Measurements from ENCODE around the gene GLRX2.
"Not testable (repeated sequence)": the region's sequence is repeated elsewhere in the genome, so short reads cannot be mapped to it uniquely, and the experiment has no call there.

GLRX2 gene, protein sequence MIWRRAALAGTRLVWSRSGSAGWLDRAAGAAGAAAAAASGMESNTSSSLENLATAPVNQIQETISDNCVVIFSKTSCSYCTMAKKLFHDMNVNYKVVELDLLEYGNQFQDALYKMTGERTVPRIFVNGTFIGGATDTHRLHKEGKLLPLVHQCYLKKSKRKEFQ
- 19.4 to 19.5 reads per million in 2 experiments for total RNA-seq

DNA sequence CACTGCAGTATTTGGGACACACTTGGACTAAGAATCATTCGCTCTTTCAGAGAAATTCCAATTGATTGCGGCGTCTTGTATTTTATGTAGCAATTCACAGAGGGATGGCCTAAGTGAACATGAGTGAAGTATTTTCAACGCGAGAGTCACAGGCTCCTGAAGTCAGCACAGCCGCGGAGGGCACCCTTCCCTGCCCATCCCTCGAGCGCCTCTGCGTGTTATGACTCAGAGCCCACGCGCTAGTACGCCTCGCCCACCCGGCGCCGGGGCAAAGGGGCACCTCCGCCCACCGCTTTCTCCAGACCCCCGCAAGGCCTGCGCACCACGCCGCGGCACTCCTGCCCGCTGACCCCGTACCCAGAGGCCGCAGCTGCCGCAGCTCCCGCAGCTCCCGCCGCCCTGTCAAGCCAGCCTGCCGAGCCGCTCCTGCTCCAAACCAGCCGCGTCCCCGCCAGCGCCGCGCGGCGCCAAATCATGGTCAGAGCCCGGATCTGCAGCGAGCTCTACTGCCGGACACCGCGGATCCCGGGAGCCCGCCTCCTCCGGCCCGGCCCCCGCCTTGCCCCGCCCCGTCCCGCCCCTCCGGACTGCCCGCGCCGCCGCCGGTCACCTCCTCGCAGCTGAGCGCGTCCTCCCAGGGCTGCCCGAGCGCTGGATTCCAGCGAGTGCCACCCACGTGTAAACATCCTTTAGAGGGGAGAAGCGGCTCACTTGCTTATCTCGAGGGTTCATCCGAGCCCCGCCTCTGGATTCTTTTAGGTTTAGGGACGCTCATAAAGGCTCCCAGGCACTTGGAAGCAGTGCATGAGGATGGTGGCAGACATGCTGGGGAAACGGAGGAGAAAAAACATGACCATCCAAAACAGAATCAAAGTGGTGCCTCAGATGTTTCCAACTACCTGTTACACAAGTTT, at the start of gene GLRX2:
GLRX2 (minus strand) TSS at position 508 of the 914 bp plus-strand sequence; CDS start at position 476, 32 bp downstream.
- DNase-seq (ENCODE audit: low read depth): peak; percentile 37

DNA sequence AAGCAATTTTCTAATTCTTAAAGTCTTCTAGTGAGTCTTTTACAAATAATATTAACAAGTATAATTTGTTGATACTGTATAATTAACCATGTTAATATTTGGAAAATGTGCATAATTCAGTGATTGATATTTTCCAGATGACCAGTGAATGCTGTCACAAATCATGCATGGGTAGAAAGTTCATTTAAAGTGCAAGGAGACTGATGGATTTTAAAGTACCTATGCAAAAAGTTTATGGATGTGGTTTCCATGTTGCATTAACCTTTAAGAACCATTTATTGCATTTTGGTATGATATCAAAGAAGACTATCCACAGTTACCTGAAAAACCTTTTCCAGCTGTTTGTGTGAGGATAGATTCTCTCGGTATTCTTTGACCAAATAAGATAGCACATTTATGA, 39.8 kb upstream of the GLRX2 start:
- DNase-seq (ENCODE audit: low read depth): no peak

DNA sequence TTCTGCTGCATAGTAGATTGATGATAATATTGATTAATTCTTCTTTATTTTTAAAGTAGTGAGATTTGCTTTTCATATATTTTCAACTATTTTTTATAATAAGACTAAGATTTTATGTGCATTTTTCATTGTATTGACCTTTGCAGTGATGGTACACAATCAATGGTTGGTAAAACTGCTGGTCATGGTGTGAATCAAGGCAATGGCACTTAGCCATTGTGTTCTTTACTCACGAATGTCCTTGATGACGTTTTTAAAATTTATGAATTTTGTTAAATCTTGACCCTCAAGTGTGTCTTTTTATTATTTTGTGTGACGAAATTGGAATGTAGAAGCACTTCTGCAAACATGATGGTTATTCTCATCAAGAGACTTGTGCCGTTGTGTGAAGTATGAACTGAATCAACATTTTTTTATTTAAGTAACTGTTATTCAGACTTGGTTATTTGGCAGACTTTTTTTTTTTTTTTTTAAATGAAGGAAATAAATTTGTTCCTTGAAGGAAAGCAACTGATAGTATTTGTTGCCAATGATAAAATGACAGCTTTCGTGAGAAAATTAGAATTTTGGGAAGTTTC, 39.2 kb upstream of the GLRX2 start:
- no peak for DNase-seq (ENCODE audit: low read depth)

DNA sequence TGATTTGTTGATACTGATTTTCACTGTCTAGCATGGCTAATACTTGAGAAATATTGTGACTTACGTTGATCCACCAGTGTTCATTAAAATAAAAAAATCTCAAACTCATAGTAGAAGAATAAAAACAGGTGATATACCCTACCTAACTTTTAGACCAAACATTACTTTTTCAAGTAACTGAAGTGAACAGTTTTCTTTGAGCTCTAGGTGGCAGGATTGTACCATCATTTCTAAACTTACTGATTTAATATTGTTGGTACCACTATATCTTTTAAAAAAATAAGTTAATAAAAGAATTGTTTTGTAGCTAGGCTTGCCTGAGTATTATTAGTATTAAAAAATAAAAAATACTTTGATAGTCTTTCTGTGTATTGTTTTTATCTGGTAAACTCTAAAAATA, 38.1 kb upstream of the GLRX2 start:
- DNase-seq (ENCODE audit: low read depth): no peak

DNA sequence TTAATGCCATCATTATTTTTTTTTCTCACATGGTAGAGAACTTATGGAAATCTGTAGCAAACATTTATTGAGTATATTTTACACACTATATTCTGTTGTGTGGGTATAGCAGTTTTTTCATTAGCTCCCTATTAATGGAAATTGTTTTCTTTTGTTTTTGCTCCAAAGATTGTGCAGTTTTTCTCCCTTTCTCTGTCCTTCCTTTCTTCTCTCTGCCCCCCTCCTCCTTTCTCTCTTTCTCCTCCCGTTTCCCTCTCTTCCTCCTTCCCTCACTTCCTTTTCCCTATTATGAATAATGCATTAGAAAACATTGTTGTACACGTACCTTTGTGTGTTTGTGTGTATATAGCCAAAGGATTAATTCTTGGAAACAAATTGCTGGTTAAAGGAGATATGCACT, 37.2 kb upstream of the GLRX2 start:
- DNase-seq (ENCODE audit: low read depth): no peak

DNA sequence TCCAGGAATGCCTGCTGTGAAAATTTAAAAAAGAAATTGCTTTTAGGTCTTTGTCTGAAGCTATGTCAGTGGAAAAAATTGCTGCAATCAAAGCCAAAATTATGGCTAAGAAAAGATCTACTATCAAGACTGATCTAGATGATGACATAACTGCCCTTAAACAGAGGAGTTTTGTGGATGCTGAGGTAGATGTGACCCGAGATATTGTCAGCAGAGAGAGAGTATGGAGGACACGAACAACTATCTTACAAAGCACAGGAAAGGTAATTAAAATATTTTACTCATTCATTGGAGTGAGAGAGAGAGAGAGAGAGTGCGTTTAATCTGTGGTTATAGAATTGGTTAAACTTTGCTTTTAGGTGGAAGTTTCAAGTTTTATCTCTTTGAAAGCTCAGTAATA, 36.6 kb upstream of the GLRX2 start:
- no peak for DNase-seq (ENCODE audit: low read depth)

DNA sequence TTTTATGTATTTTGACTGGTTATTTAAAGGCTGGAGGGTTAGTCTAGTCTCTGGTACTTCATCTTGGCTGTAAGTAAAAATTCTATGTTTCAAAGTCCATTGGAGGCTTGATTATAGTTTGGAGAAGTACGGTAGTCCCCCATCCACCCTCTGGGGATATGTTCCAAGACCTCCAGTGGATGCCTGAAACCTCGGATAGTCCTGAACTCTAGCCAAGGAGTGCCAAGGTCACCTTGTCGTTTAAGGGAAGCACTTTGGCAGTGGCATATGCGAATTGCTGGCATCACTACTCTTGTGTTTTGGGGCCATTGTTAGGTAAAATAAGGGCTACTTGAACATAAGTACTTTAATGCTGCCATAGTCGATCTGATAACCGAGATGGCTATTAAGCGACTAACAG, 35.0 kb upstream of the GLRX2 start:
- DNase-seq (ENCODE audit: low read depth): no peak

DNA sequence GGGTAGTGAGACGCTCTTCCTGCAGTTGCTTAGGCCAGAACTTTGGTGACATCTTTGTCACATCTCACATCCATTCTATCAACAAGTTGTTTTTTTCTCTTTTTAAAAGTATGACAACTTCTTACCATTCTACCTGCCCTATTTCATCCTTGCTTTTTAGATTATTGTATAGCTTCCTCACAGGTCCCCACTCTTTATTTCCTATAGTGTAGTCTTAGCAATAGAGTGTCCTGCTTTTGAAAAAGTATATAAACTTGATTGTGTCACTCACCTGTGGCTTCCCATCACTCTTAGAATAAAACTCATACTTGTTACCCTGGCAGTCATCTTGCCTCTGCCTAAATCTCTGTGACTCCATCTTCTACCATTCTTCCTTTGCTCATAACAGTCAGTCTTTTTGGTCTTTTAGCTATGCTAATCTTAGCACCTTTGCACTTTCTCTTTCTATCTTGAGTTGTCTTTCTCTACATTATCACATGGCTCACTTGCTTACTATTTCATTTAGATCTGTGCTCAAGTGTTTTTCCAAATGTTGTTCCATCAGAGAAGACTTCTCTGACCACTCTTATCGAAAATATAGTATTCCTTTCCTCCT, 26.1 kb upstream of the GLRX2 start:
- no peak for DNase-seq (ENCODE audit: low read depth)

DNA sequence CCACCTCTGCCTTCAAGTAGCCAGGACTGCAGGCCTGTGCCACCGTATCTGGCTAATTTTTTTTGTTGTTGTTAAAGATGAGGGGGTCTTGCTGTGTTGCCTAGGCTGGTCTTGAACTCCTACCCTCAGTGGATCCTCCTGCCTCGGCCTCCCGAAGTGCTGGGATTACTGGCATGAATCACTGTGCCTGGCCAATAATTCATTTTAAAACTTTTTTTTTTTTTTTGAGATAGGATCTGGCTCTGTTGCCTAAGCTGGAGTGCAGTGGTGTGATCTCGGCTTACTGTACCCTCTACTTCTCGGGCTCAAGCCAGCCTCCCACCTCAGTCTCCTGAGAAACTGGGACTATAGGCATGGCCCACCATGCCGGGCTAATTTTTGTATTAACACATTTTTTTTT, 20.2 kb upstream of the GLRX2 start:
- no peak for DNase-seq (ENCODE audit: low read depth)

DNA sequence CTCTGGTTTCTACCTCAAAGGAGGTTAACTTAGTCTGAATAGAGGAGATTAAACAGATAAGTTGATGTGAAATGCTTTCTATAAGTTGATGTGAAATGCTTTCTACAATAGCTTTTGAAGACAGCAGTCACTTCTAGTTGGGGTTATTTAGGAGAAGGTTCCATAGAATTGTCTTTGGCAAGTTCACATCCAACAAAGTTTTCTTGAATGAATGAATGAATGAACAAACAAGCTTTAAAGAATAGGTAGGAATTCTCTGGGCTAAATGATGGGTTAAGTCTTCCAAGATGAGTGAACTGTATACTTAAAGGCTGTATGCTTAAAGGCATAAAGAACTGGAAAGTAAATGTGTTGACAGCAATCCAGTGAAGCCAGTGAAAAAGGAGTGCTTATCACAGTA, 18.5 kb upstream of the GLRX2 start:
- no peak for DNase-seq (ENCODE audit: low read depth)

DNA sequence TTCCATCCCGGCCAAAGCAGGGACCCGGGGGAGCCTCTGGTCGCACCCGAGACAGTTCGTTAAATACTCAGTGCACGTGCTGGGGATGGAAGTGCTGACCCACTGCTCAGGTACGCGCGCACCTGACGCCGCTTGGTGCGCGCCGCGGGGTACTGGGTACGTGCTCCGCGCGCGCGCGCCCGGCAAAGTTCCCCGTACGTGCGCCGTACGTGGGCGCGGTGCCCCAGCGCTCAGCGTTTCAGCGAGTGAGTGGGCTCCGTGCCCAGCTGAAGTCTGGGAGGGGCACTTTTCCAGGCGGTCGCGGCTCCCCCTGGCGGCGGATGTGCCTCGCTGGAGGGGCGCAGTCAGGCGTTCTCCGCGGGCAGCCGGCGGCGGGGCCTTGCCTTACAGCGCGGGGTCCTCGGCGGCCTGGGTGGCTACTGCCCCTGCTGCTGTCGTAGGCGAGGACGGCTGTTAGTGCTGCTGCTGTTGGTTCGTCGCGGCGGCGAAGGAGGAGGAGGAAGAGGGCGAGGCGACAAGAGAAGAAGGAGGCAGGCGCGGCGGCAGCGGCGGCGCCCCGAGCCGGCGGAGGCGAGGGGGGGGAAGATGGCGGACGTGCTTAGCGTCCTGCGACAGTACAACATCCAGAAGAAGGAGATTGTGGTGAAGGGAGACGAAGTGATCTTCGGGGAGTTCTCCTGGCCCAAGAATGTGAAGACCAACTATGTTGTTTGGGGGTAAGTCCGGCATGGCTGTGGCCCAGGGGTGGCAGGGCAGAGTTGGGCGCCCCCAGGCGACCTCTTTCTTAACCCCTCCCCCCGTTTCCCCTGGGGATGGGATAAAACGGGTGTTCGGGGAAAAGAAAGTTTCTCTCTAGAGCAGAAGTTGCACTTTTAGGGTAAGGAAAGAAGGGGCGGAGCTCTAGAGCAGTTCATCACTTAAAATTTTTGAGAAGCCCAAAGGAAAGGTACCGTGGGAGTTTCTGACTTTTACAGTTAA, 16.7 kb upstream of the GLRX2 start, which contains the start of gene CDC73:
CDC73 (plus strand) TSS at position 416 of the 978 bp plus-strand sequence; CDS start at position 586, 170 bp downstream.
- DNase-seq (ENCODE audit: low read depth): peak; percentile 98

DNA sequence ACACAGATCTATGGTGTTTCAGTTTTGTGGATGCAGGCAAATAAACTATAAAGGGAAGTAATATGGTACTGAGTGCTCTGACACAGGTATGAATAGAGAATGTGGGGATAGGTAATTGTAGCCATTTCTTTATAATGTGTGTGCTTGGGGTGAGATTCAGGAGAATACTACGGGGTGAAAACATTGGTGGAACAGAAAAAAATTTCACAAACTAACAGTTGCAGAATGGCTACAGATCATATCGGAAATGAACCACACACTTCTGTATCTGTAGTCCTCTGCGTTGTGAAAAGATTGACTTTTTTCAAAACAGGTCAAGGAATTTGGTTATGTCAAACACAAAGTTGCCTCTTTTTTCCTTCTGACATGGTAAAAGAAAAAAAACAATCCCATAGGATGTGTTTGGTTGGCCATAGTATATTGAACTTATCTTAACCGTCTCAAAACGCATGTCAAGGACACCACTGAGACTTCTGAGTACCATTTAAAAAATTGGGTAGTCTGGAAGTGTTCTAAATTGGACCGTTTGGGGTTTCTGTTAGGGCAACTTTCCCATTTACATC, 15.5 kb upstream of the GLRX2 start:
- DNase-seq (ENCODE audit: low read depth): no peak

DNA sequence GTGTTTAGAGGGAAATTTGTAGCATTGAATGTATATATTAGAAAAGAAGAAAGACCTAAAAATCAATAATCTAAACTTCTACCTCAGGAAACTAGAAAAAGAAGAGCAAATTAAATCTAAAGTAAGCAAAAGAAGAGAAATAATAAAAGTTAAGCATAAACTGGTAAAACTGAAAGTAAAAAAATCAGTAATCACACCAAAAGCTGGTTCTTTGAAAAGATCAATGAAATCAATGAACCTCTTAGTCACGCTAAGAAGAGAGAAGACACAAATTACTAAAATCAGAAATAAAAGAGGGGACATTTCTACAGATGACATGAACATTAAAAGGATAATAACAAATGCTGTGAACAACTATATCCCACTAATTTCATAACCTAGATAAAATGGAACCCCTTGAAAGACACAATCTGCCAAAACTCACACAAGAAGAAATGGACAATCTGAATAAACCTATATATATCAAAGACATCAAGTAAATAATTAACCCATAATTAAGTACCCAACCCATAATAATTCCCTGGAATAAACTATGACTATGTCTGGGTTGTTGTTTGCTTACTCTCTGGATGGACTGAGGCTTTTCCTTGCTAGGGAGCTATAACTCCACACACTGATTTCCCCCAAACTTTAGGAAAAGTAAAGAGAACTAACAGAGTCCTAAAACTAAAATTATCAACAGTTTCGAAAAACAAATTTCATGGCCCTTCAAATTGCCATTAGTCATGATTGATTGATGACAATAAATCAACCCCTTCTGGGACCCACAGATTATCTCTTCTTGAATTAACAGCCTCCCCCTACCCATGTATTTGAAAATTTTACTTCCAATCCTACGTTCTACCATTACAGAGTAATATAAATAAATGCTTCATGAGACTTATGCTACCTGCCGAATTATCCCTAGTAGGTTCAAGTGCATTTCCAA, 13.9 kb upstream of the GLRX2 start:
- no peak for DNase-seq (ENCODE audit: low read depth)

DNA sequence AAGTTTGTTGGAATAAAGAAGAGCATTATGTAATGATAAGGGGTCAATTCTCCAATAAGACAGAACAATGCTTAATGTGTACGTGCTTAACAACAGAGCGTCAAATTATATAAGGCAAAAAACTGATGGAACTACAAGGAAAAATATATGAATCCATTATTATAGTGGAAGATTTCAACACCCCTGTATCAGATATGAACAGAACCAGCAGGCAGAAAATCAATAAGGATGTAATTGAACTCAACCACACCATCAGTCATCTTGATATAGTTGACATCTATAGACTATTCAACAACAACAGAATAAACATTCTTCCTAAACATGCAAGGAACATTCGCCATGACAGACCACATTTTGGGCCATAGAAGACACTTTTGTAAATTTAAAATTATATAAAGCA, 13.0 kb upstream of the GLRX2 start:
- DNase-seq (ENCODE audit: low read depth): no peak

DNA sequence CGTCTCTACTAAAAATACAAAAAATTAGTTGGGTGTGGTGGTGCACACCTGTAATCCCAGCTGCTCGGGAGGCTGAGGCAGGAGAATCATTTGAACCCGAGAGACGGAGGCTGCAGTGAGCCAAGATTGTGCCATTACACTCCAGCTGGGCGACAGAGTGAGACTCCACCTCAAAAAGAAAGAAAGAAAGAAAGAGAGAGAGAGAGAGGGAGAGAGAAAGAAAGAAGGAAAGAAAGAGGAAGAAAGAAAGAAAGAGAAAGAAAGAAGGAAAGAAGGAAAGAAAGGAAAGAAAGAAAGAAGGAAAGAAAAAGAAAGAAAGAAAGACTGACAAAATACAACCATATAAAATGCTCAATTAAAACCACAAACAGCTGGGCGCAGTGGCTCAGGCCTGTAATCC, 12.0 kb upstream of the GLRX2 start:
- DNase-seq (ENCODE audit: low read depth): not testable (repeated sequence)

DNA sequence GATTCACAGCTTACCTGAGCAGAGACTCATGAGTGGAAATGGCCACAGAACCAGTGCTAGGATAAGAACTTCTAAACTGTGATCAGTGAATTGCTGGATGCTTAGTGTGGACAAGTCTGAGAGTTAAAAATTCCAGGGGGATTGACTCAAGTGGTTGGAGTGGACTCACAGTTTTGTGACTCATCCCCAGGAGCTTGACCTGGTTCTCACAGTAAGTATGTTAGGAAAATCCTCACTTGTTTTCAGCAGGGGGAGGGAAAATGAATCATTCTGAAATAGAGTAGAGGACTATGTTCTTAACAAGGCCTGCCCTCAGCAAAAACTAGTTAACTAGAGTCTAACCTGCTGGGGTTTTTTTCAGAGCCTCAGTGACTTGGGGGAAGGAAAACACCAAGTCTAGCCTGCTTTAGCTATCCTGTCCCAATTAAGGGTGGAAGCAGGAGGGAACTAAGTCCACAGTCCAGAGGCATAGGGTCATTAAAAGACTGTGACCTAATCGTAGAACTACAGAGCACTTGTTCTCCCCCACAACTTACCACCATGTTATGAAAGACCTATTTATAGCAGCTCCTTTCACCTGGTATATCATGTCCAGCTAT, 10.5 kb upstream of the GLRX2 start:
- DNase-seq (ENCODE audit: low read depth): no peak

DNA sequence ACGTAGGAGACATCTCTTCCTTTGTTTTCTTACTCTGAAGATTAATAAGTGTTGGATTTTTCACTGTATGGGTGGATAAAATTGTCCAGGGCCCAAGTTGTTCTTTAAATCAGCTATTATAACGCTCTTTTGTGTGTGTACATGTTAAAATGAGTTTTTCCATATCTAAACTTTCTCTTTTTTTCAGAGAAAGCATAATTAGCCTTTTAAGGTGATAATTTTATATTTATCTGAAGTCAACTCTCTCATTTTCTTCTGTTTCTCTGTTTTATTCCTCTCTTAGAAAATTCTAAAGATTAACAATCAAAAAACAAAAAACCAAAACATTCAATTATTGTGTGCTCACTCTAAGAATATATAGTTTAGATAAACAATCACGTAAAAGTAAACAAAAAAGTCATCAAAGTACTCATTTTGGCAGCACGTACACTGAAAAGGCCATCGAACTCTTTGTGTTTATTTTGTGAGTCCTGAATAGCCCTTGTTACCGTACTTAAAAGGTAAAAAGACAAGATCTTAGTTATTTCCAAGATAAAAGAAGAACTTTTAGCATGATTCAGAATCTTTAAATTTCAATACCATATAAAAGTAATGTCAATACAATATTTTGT, 9.4 kb upstream of the GLRX2 start:
- no peak for DNase-seq (ENCODE audit: low read depth)

DNA sequence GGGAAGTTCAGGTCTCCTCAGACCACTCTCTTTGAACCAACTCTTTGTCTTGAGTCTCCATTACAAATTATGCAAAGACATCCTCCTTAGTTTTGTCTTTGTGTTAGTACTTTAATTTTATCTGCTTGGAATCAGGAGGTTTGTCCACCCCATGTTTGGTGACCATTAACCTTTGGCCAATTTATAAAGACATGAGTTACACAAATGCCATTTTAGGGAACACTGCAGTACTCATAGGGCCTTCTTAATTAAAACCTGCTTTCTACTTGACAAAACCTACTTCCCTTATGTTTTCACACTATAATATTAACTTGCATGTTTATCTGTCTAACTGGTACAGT, 8.7 kb upstream of the GLRX2 start:
- DNase-seq (ENCODE audit: low read depth): no peak
